GM18867 (cell line): ENCODE data around the gene CRYBA2.

Experiments used
- ATAC-seq: cut with Tn5 transposase; IDR thresholded peaks from one replicate; pipeline ENCODE4 v1.9.1; 2021; ENCODE audit warnings: mild to moderate bottlenecking, moderate library complexity; ENCODE audit not compliant: unreplicated experiment

The CRYBA2 gene

GRCh38 chr2:219024059-219024458 is 30.8 kb upstream of the CRYBA2 start:
- no peak for ATAC-seq

- ATAC-seq: no peak
Observed at GRCh38 chr2:219023045-219023605, 29.9 kb upstream of the CRYBA2 start.

GRCh38 chr2:219022616-219023015 is 29.4 kb upstream of the CRYBA2 start:
- ATAC-seq: no peak

- ATAC-seq: no peak
Observed at GRCh38 chr2:219022041-219022440, 28.8 kb upstream of the CRYBA2 start.

- ATAC-seq: no peak
Observed at GRCh38 chr2:219021591-219021990, 28.4 kb upstream of the CRYBA2 start.

GRCh38 chr2:219020604-219021365 is 27.6 kb upstream of the CRYBA2 start:
- no peak for ATAC-seq

GRCh38 chr2:219019436-219019835 is 26.2 kb upstream of the CRYBA2 start:
- ATAC-seq: no peak

GRCh38 chr2:219018726-219019125 is 25.5 kb upstream of the CRYBA2 start:
- no peak for ATAC-seq

GRCh38 chr2:219018286-219018685 is 25.1 kb upstream of the CRYBA2 start:
- no peak for ATAC-seq

GRCh38 chr2:219017201-219017931 is 24.1 kb upstream of the CRYBA2 start:
- no peak for ATAC-seq

- no peak for ATAC-seq
Observed at GRCh38 chr2:219016721-219017120, 23.5 kb upstream of the CRYBA2 start.

GRCh38 chr2:219010873-219011272 is 17.7 kb upstream of the CRYBA2 start:
- ATAC-seq: no peak

GRCh38 chr2:219010162-219010756 is 17.0 kb upstream of the CRYBA2 start:
- peak; percentile 57 for ATAC-seq

GRCh38 chr2:219009294-219009693 is 16.1 kb upstream of the CRYBA2 start:
- no peak for ATAC-seq

GRCh38 chr2:219003979-219004378 is 10.8 kb upstream of the CRYBA2 start:
- ATAC-seq: no peak

GRCh38 chr2:219003267-219003634 is 10.0 kb upstream of the CRYBA2 start:
- ATAC-seq: no peak

GRCh38 chr2:219002395-219003266 is 9.4 kb upstream of the CRYBA2 start:
- ATAC-seq: no peak

GRCh38 chr2:219001577-219002394 is 8.6 kb upstream of the CRYBA2 start:
- no peak for ATAC-seq

- ATAC-seq: no peak
Observed at GRCh38 chr2:219001100-219001576, 7.9 kb upstream of the CRYBA2 start.

- ATAC-seq: no peak
Observed at GRCh38 chr2:219000569-219000960, 7.3 kb upstream of the CRYBA2 start.
